CD14-positive monocyte (primary cell): ENCODE measurements around the gene PKDCC. TPM values are rescaled to one million over a fixed set of nuclear protein-coding genes. Genes with fewer than 3 reads are reported as not detected.

ENCODE experiments used
- DNase-seq, 3 donors: peaks; one replicate each; pipeline ENCODE4 v3.0.0-alpha.2; 2011 to 2022
- H2AFZ ChIP-seq: 2 replicates; pipeline ENCODE4 v1.6.0; 2012; ENCODE audit warnings: mild to moderate bottlenecking, low read depth, low read length, inconsistent platforms; ENCODE audit not compliant: insufficient read depth, poor library complexity, severe bottlenecking
- H3K27ac ChIP-seq, 2 donors: 1 replicate in 1 of 2; 2 replicates in 1 of 2; pipeline ENCODE4 v1.5.1; 2012 to 2013; ENCODE audit warnings: low read length in 2 of 2, control low read depth in 1 of 2, inconsistent platforms in 1 of 2, low read depth in 1 of 2, mild to moderate bottlenecking in 1 of 2
- H3K27me3 ChIP-seq, 2 donors: one replicate each; pipeline versions ENCODE4 v1.6.0 to v1.6.1; 2011 to 2013; ENCODE audit warnings: low read length in 2 of 2; ENCODE audit not compliant: control insufficient read depth in 2 of 2, insufficient read depth in 2 of 2
- H3K36me3 ChIP-seq, 2 donors: replicated peaks in 1 of 2; 1 replicate in 1 of 2; 2 replicates in 1 of 2; pipeline versions ENCODE4 v1.5.1 to v1.6.1; 2012 to 2013; ENCODE audit warnings: low read length in 2 of 2, control low read depth in 1 of 2, inconsistent platforms in 1 of 2, mild to moderate bottlenecking in 1 of 2; ENCODE audit not compliant: insufficient read depth in 2 of 2, control insufficient read depth in 1 of 2
- H3K4me1 ChIP-seq, 2 donors: 1 replicate in 1 of 2; 2 replicates in 1 of 2; pipeline versions ENCODE4 v1.5.1 to v1.6.1; 2012 to 2013; ENCODE audit warnings: low read length in 2 of 2, control low read depth in 1 of 2, inconsistent platforms in 1 of 2, mild to moderate bottlenecking in 1 of 2, moderate library complexity in 1 of 2; ENCODE audit not compliant: insufficient read depth in 2 of 2, control insufficient read depth in 1 of 2
- H3K4me2 ChIP-seq: replicated peaks from 2 replicates; pipeline ENCODE3; 2012; ENCODE audit warnings: low read length, moderate library complexity, mild to moderate bottlenecking; ENCODE audit not compliant: poor library complexity, severe bottlenecking; ENCODE audit errors: extremely low read depth
- H3K4me3 ChIP-seq, 3 experiments: fragments of 200-600 bp in 1 of 3; sonication (generic) in 1 of 3; replicated peaks in 1 of 3; 1 replicate in 2 of 3; 2 replicates in 1 of 3; pipeline ENCODE4 v1.5.1; 2011 to 2013; ENCODE audit warnings: low read length in 3 of 3, mild to moderate bottlenecking in 3 of 3, control low read depth in 2 of 3, low read depth in 2 of 3, inconsistent platforms in 1 of 3, moderate library complexity in 1 of 3
- H3K79me2 ChIP-seq: 2 replicates; pipeline ENCODE4 v1.6.0; 2012; ENCODE audit warnings: mild to moderate bottlenecking, control low read depth, inconsistent platforms, low read length, moderate library complexity; ENCODE audit not compliant: insufficient read depth
- H3K9ac ChIP-seq: 2 replicates; pipeline ENCODE4 v1.6.0; 2017; ENCODE audit warnings: low read length, mild to moderate bottlenecking; ENCODE audit not compliant: insufficient read depth, poor library complexity, severe bottlenecking
- H3K9me3 ChIP-seq, 2 donors: replicated peaks in 1 of 2; 1 replicate in 1 of 2; 2 replicates in 1 of 2; pipeline versions ENCODE4 v1.5.1 to v1.6.1; 2012 to 2013; ENCODE audit warnings: low read length in 2 of 2, control low read depth in 1 of 2; ENCODE audit not compliant: control insufficient read depth in 1 of 2, insufficient read depth in 1 of 2
- H4K20me1 ChIP-seq: 2 replicates; pipeline ENCODE4 v1.6.0; 2012; ENCODE audit warnings: mild to moderate bottlenecking, low read length, control low read depth, moderate library complexity; ENCODE audit not compliant: insufficient read depth
- H3K27ac Mint-ChIP-seq, 7 donors: one replicate each; pipeline ENCODE4 v1.8.0; 2020; ENCODE audit warnings: mild to moderate bottlenecking in 7 of 7, mixed read lengths in 7 of 7, moderate library complexity in 6 of 7, inconsistent platforms in 2 of 7
- H3K27me3 Mint-ChIP-seq, 3 donors: one replicate each; pipeline ENCODE4 v1.8.0; 2021 to 2022; ENCODE audit warnings: low read depth in 3 of 3, mild to moderate bottlenecking in 3 of 3, mixed read lengths in 3 of 3, moderate library complexity in 3 of 3, inconsistent platforms in 1 of 3
- H3K36me3 Mint-ChIP-seq, 2 donors: one replicate each; pipeline ENCODE4 v1.8.0; 2020; ENCODE audit warnings: mixed read lengths in 2 of 2, inconsistent platforms in 1 of 2, mild to moderate bottlenecking in 1 of 2
- H3K4me1 Mint-ChIP-seq: one replicate; pipeline ENCODE4 v1.8.0; 2020; ENCODE audit warnings: mild to moderate bottlenecking, mixed read lengths
- H3K4me3 Mint-ChIP-seq, 2 donors: one replicate each; pipeline ENCODE4 v1.8.0; 2020; ENCODE audit warnings: mild to moderate bottlenecking in 2 of 2, mixed read lengths in 2 of 2, moderate library complexity in 1 of 2
- H3K9me3 Mint-ChIP-seq, 7 donors: one replicate each; pipeline ENCODE4 v1.8.0; 2020 to 2022; ENCODE audit warnings: mixed read lengths in 7 of 7, mild to moderate bottlenecking in 6 of 7, moderate library complexity in 6 of 7, inconsistent platforms in 2 of 7
- CTCF ChIP-seq: fragments of 200-600 bp; IDR thresholded peaks from one replicate; pipeline ENCODE4 v1.8.0; 2022; ENCODE audit warnings: antibody characterized with exemption, mild to moderate bottlenecking
- WGBS: methylation state at CpG from one replicate; pipeline ENCODE4 v1.1.5; 2013; ENCODE audit warnings: missing lambda C conversion rate; ENCODE audit not compliant: insufficient coverage; 5-methylcytosine and 5-hydroxymethylcytosine counted together
- intact Hi-C, 2 donors: fragments of 100-400 bp; cut with micrococcal nuclease; formaldehyde crosslinking; loops; one replicate each; pipeline versions ENCODE4 v1.15.0 to v1.15.1; 2023
- polyA plus RNA-seq, 3 donors: library from polyadenylated mRNA; depleted of rRNA in 1 of 3; unstranded in 2 of 3; stranded (reverse) in 1 of 3; fragments of 300-500 nt in 2 of 3; fragments of >200 nt in 1 of 3; fragmentation: Illumina TruSeq in 2 of 3; gene quantifications; 1 replicate in 2 of 3; 2 replicates in 1 of 3; pipeline ENCODE4 v1.2.3, GENCODE V29; 2012 to 2021

PKDCC gene
- polyA plus RNA-seq, 3 donors = not detected

DNA sequence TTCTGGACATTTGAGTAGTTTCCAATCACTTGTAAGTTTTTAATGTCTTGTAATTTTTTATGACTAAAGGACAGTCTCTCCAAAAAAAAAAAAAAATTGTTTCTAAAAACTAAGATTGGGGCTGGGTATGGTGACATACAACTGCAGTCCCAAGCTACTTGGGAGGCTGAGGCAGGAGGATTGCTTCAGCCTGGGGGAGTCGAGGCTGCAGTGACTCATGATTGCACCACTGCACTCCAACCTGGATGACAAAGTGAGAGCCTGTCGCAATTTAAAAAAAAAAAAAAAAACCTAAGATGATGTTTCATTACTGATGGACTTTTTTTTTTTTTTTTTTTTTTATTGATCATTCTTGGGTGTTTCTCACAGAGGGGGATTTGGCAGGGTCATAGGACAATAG is 34.4 kb upstream of the PKDCC start:
- intact Hi-C loops = no loop called here
- no peak overlapping the region for H3K9ac ChIP-seq
- peaks cover 0 to 4% of the 10 kb centered on the region in 2 donors for H3K9me3 ChIP-seq
- no peak overlapping the region for H3K4me3 ChIP-seq
- Mint-ChIP-seq H3K4me3 (no peak overlapping the region), H3K9me3 (peaks cover 2 to 17% (median 10%) of the 10 kb centered on the region in 7 donors), H3K36me3 (no peaks in the 10 kb centered on the region), H3K27me3 (peaks cover 1 to 8% (median 4%) of the 10 kb centered on the region in 3 donors), H3K4me1 (peaks cover 4% of the 10 kb centered on the region), H3K27ac (no peak overlapping the region)
- no peaks in the 10 kb centered on the region for H3K36me3 ChIP-seq
- WGBS = no CpG with 5 or more reads among the region's 2 CpGs
- no peak overlapping the region for H3K27ac ChIP-seq
- no peak overlapping the region for H3K4me2 ChIP-seq
- H3K27me3 ChIP-seq = no peaks in the 10 kb centered on the region
- H4K20me1 ChIP-seq = no peaks in the 10 kb centered on the region
- no peaks in the 10 kb centered on the region for H3K79me2 ChIP-seq
- TF ChIP-seq CTCF = no peak
- no peak overlapping the region for H2AFZ ChIP-seq
- no peaks in the 10 kb centered on the region for H3K4me1 ChIP-seq
- DNase-seq = no peak

DNA sequence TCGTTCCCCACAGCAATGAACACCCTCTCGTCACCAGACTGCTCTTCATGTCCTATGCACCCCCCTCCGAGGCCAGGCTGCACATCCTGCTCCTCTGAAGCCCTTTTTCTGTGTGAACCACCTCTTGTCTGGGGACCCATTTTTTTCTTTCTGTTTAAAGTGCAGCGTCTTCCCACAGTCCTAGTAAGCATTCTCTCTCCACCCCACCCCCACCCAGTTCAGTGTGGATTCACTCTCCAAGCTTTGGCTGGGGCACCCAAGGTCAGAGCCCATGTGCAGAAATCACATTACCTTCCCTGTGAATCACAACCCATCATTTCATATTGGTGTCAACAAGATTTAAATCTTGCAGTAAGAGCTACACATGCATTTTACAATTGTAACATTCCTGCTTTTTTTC is 26.4 kb upstream of the PKDCC start:
- Histone ChIP-seq H3K4me1 (no peaks in the 10 kb centered on the region), H4K20me1 (no peaks in the 10 kb centered on the region), H3K9ac (no peak overlapping the region), H2AFZ (no peak overlapping the region), H3K9me3 (no peaks in the 10 kb centered on the region), H3K27ac (no peak overlapping the region), H3K4me2 (no peak overlapping the region), H3K36me3 (no peaks in the 10 kb centered on the region), H3K4me3 (no peak overlapping the region), H3K27me3 (no peaks in the 10 kb centered on the region), H3K79me2 (no peaks in the 10 kb centered on the region)
- Mint-ChIP-seq H3K9me3 (peaks cover 0 to 7% (median 2%) of the 10 kb centered on the region in 7 donors), H3K4me3 (no peak overlapping the region), H3K27ac (no peak overlapping the region), H3K36me3 (no peaks in the 10 kb centered on the region), H3K4me1 (no peaks in the 10 kb centered on the region), H3K27me3 (peaks cover 2 to 13% (median 4%) of the 10 kb centered on the region in 3 donors)
- DNase-seq = no peak
- intact Hi-C loops = no loop called here
- WGBS = 87% methylated on average over 4 of the region's 4 CpGs
- no peak for TF ChIP-seq CTCF
